ENCODE results near the gene GMPPA. TPM values are rescaled to one million over a fixed set of nuclear protein-coding genes. Genes with fewer than 3 reads are reported as not detected.

GMPPA gene
- total RNA-seq, 1 donor from 2014 or later, result 22.6 TPM

DNA sequence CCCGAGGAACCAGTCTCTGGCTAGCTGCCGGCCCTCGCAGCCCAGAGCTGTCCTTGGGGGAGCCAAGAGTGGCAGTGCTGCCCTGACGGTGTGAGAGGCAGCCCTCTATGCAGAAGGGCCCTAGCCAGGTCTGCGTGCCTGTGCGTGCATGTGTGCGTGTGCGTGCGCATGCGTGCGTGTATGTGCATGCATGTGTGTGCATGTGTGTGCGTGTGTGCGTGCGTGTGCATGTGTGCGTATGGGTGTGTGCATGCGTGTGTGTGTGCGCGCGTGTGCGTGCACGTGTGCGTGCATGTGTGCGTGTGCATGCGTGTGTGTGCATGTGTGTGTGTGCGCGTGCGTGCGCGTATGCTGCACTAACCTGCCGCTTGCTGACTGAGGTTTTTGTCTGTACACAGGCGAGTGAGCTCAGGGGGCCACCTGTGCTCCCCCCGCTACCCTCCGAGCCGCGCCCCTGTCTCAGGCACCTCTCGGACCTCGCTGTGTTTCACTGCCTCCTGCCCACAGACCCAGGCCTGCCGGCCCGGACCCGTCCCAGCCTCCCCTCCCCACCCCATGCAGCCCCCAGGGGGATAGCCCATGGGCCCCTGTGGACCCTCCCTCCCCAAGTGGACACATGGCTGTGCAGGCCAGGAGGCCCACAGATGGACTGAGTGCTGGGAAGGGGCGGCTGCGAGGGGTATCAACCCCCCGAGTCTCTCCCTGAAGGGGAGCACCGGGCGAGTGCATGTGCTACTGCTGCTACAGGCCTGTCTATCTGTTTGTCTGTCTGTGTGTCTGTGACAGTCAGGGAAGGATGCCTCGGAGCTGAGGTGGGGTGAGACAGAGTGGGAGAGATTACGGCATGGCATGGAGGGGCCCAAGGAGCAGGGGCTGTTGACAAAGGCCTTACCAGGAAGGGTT lies 32.8 kb upstream of the GMPPA start:
- intact Hi-C loops (cut with DNase I), result no loop called here
- DNase-seq (ENCODE audit: low spot score), result no peak

DNA sequence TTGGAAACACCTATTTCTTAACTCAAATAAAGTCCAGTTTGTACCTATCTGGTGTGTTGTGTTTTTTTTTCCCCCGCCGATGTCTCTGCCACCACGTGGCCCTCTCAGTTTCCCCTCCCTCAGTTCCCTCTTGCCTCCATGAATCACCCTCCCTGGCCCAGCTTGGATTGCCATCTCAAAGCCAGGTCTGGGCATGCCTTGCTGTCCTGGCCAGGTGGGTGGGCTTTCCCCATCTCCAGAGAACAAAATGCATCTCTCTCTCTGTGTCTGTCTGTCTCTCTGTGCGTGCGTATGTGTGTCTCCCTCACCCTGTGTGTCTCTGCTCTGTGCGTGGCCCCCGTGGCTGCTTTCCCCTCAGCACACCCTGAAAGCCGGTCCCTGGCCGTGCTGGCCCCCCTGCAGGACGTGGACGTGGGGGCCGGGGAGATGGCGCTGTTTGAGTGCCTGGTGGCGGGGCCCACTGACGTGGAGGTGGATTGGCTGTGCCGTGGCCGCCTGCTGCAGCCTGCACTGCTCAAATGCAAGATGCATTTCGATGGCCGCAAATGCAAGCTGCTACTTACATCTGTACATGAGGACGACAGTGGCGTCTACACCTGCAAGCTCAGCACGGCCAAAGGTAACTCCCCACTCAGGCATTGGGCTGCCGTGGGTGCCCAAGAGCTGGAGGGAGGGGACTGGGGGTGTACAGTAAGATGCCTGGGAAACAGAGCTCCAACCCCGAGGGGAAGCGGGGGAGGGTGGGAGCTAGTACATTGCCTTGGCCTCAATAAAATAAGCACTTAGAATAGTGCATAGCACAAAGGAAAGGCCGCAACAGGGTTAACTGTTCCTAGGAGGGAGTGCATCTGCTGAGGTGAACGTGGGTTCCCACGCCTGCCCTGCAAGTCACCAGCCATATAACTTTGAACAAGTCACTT lies 31.6 kb upstream of the GMPPA start:
- intact Hi-C loops (cut with DNase I), result no loop called here
- no peak for DNase-seq (ENCODE audit: low spot score)

DNA sequence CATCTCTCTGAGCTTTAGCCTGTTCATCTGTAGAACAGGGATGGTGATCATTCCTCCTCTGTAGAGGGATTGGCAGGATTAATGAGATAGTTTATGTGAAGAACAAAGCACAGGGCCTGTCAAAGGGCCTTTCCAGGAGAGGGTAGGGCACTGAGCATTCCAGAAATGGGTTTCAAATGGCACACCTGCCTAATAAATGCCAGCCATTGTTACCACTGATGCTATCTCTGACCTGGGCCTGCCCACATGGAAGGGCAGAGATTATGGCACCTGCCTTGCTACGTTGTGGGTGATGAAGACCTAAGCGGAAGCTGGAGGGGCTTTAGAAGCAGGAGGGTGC lies 31.0 kb upstream of the GMPPA start:
- no peak for DNase-seq (ENCODE audit: low spot score)
- intact Hi-C loops (cut with DNase I), result no loop called here

DNA sequence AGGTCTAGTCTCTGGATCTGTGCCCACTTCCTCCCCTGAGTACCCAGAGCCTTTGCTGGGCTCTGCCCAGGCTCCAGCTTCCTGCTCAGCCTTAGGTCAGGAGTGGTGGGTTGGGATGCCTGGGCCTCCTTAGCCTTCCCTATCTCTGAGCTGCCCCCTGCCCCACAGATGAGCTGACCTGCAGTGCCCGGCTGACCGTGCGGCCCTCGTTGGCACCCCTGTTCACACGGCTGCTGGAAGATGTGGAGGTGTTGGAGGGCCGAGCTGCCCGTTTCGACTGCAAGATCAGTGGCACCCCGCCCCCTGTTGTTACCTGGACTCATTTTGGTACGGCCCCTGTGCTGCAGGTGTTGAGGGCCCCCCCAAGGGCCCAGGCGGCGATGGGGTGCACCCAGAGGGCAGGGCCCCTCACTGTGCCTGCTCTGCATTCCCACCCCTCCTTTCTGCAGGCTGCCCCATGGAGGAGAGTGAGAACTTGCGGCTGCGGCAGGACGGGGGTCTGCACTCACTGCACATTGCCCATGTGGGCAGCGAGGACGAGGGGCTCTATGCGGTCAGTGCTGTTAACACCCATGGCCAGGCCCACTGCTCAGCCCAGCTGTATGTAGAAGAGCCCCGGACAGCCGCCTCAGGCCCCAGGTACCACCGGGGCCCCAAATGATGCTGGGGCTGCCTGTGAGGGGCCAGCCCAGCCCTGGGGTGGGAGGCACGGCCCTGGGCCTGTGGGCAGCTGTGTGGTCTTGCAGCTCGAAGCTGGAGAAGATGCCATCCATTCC lies 30.1 kb upstream of the GMPPA start:
- intact Hi-C loops (cut with DNase I), result no loop called here
- no peak for DNase-seq (ENCODE audit: low spot score)

DNA sequence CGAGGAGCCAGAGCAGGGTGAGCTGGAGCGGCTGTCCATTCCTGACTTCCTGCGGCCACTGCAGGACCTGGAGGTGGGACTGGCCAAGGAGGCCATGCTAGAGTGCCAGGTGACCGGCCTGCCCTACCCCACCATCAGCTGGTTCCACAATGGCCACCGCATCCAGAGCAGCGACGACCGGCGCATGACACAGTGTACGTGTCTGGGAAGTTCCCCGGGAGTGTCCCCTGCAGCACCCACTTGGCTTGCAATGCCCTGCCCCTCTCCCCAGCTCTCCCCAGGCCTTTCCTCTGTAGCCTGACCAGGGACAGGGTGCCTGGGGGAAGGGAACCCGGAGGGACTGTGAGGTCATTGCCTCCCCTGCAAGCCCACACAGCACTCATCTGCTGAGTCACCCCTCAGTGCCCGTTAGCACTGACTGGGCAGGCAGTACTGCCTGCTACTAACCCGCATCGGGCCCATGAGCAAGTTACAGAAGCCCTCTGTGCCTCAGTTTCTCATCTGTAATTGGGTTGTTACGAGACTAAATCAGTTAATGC lies 29.4 kb upstream of the GMPPA start:
- no peak for DNase-seq (ENCODE audit: low spot score)

DNA sequence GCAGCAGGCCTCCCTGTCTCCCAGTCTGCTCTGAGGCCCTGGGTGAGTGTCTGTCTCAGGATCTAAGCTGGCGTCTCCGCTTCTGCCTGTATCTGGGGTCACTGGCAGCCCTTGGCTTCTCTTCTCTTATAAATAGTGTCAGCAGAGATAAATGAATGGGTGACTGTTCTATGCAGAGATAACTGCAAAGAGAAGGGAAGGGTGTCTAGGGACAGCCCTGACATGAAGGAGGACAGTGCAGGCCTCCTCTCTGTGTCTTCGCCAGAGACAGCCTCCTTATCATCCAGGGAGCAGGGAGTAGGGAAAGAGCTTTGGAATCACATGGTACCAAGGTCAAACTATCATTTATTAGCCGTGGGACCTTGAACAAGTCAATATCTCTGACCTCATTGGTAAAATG lies 28.3 kb upstream of the GMPPA start:
- intact Hi-C loops (cut with DNase I), result no loop called here
- DNase-seq (ENCODE audit: low spot score), result no peak

More for the DNA sequence above, 29.4 kb upstream of the GMPPA start:
- intact Hi-C loops (cut with DNase I), result no loop called here

DNA sequence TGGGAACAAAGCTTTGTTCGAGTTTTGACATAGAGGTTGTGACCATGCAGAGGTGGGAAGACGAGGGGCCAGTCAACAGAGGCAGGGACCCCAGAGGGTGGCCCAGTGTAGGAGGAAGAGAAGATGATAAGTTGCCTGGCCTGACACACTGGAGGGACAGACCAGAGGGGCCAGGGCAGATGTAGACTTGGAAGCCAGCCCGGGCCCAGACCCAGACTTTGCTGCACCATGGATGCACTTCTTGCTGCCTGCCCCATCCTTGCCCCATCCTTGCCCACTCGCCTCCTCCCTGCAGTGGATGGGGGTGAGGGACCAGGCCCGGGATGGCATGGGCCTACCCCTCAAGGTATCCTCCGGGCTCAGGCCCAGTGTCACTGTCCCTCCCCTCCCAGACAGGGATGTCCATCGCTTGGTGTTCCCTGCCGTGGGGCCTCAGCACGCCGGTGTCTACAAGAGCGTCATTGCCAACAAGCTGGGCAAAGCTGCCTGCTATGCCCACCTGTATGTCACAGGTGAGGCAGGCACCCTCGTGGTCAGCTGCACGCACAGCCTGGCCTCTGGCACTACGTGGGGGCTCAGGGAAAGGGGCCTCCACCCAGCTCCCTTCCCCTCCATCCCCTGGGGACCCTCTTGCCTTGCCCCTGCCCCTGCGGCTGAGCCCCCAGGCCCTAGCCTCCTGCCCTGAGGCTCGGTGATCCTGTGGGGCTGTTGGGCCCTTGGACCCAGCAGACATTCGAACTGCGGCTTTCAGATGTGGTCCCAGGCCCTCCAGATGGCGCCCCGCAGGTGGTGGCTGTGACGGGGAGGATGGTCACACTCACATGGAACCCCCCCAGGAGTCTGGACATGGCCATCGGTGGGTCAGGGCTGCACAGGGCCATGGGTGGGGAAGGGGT lies 27.0 kb upstream of the GMPPA start:
- intact Hi-C loops (cut with DNase I), result no loop called here

DNA sequence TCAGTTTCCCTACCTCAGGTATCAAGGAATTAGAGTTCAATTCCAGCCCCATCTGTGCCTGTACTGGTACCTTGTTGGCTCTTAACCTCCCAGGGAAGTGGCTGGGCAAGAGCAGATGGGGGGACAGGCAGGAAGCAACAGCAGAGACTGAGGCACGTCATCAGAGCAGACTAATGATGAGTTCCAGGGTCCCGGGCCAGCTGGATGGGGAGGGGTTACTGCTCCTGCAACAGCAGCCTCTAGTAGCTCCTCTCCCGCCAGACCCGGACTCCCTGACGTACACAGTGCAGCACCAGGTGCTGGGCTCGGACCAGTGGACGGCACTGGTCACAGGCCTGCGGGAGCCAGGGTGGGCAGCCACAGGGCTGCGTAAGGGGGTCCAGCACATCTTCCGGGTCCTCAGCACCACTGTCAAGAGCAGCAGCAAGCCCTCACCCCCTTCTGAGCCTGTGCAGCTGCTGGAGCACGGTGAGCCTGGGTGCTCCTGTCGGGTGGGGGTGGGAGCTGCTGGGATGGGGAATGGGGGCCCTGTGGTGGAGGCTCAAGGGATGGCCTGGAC lies 26.0 kb upstream of the GMPPA start:
- DNase-seq (ENCODE audit: low spot score), result no peak
- intact Hi-C loops (cut with DNase I), result no loop called here

More for the DNA sequence above, 27.0 kb upstream of the GMPPA start:
- no peak for DNase-seq (ENCODE audit: low spot score)

DNA sequence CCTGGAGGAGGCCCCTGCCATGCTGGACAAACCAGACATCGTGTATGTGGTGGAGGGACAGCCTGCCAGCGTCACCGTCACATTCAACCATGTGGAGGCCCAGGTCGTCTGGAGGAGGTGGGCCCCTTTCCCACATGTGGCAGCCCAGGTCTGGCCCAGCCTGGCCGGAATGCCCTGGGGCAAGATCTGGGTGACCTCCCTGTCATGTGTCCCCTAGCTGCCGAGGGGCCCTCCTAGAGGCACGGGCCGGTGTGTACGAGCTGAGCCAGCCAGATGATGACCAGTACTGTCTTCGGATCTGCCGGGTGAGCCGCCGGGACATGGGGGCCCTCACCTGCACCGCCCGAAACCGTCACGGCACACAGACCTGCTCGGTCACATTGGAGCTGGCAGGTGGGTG lies 25.2 kb upstream of the GMPPA start:
- intact Hi-C loops (cut with DNase I), result no loop called here
- no peak for DNase-seq (ENCODE audit: low spot score)

DNA sequence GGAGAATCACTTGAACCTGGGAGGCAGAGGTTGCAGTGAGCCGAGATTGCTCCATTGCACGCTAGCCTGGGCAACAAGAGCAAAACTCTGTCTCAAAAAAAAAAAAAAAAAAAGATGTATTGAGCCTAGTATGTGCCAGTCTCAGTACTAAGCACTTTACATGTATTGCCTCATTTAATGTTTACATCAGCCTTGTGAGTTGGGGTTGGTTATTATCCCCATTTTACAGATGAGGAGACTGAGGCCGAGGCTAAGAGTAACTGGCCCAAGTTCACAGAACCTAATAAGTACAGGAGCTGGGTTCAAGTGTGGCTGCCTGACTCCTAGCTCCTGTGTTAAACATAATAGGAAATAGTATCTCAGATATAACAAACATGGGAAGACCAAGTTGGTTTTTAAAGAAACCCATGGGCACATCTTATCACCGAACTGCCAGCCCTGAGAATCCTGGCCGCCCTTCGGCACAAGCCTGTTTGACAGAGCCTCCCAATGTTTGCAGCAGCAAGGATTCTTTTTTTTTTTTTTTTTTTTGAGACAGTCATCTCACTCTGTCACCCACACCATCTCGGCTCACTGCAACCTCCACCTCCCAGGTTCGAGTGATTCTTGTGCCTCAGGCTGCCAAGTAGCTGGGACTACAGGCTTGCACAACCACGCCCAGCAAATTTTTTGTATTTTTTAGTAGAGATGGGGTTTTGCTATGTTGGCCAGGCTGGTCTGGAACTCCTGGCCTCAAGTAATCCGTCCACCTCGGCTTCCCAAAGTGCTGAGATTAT lies 24.2 kb upstream of the GMPPA start:
- intact Hi-C loops (cut with DNase I), result loop anchor here (5.0 kb wide), 1 partner anchor 53 kb away; no protein-coding TSS in a partner anchor
- no peak for DNase-seq (ENCODE audit: low spot score)

DNA sequence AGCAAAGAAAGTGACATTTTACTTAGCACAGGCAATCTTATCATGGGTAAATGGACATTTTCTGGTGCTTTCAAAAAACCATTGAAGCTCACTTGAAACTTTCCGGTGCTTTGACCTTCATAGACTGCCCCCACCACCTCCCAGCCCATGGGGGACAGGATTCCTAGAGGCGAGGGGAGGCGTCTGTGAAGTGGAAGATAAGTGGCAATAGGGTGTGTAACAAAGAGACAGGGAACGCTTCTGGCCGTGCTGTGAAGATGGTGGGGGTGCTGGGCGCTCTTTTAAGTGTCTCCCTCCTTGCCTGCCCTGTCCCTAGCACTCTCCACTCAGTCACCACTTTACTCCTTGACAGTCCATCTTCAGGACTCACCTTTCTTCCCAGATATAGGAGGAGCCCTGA lies 23.4 kb upstream of the GMPPA start:
- DNase-seq (ENCODE audit: low spot score), result no peak
- intact Hi-C loops (cut with DNase I), result loop anchor here (5.0 kb wide), 1 partner anchor 52 kb away; no protein-coding TSS in a partner anchor

DNA sequence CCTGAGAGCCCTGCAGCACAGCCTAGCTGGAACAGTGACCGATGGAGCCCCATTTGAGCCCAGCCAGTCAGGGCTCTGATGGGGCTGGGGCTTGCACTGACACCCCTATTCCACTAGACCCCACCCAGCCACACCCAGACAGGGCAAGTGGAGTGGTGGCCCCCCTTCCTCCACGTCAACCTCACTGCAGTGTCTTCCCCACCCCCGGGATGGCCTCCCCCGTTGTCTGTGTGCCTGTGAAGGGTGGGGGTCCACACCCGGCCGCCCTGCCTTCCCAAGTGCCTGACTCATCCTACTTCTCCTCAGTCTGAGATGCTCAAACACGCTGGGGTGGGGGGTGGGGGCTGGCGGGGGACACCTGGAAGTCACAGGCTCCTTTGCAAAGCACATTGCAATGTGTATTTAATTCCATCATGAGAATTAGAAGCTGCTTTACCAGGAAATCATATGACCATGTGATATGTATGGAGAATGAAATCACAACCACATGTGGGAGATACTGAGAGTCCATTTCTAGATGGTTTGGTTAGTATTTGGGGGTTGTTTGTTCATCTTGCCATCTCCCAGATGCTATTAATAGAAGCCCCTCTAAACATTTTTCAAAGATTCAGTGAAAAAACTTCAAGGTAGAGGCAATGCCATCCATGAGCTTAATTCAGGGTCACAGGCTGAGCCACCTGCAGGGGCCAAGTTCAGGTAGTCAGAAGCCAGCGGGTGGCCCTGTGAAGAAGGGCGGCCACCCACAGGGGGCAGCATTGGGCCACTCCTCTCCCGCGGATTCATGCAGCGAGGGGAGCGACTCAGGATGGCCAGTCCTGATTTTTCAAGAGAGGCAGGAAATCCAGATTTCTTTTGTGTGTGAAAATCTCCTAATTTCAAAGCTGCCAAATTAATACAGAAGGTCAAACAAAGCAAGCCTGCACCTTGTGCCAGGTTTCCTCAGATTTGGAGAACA lies 22.7 kb upstream of the GMPPA start:
- intact Hi-C loops (cut with DNase I), result loop anchor here (5.0 kb wide), 1 partner anchor 51 kb away; no protein-coding TSS in a partner anchor
- DNase-seq (ENCODE audit: low spot score), result no peak

DNA sequence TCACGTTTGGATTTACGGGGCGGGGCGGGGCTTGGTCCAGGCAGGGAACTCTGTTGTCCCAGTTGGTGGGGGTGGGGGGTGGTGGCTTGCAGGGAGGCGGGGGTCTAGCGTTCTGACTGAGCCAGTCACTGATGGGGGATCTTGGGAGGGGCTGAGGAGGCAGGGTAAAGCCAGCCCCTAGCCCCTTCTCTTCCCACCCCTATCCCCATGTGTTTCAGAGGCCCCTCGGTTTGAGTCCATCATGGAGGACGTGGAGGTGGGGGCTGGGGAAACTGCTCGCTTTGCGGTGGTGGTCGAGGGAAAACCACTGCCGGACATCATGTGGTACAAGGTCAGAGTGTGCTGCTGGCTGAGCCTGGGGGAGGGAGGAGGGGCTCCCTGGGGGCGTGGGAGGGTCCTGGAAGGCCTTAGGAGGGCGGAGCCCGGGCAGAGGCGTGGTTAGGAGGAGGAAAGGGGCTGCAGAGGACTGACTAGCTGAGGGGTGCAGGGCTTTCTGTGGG lies 22.0 kb upstream of the GMPPA start:
- intact Hi-C loops (cut with DNase I), result loop anchor here (5.0 kb wide), 1 partner anchor 51 kb away; no protein-coding TSS in a partner anchor
- DNase-seq (ENCODE audit: low spot score), result no peak

DNA sequence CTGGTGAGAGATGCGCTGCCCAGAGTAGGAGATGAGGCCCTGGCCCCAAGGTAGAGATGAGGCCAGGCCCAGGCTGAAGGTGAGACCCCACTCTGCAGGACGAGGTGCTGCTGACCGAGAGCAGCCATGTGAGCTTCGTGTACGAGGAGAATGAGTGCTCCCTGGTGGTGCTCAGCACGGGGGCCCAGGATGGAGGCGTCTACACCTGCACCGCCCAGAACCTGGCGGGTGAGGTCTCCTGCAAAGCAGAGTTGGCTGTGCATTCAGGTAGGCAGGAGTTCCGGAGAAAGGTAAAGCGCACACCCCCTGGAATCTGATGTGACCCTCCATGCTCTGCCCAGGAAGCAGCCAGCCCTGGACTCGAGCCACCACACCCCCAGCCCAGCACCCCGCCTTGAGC lies 21.5 kb upstream of the GMPPA start:
- intact Hi-C loops (cut with DNase I), result loop anchor here (5.0 kb wide), 1 partner anchor 50 kb away; no protein-coding TSS in a partner anchor
- no peak for DNase-seq (ENCODE audit: low spot score)

DNA sequence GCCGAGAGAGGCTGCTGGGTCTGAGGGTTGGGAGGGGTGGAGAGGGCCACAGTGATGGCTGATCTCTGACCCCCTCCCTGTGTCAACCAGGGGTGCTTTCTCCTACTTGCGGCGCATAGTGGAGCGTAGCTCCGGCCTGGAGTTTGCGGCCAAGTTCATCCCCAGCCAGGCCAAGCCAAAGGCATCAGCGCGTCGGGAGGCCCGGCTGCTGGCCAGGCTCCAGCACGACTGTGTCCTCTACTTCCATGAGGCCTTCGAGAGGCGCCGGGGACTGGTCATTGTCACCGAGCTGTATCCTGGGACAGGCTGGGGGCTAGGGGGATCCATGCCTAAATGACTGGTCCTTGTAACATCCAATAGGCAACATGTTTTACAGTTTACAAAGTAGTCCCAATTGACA lies 20.9 kb upstream of the GMPPA start:
- intact Hi-C loops (cut with DNase I), result loop anchor here (5.0 kb wide), 1 partner anchor 49 kb away; no protein-coding TSS in a partner anchor
- DNase-seq (ENCODE audit: low spot score), result no peak

DNA sequence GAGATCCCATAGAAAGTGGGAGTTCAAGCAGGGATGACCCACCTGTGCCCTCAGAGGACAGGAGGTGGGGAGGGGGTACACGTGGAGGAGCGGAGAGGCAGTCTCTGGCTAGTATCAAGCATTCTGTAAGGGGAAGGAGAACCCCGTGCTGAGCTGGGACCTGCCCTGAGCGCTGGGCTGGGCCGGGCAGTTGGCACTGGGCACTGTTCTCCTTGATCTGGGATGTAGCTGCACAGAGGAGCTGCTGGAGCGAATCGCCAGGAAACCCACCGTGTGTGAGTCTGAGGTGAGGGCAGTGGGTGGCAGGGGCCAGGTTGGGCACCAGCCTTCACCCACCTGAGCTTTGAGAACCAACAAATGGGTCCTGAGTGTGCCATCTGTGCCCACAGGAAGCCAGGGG lies 19.8 kb upstream of the GMPPA start:
- DNase-seq (ENCODE audit: low spot score), result no peak
- intact Hi-C loops (cut with DNase I), result loop anchor here (5.0 kb wide), 1 partner anchor 48 kb away; no protein-coding TSS in a partner anchor

All from cardiac septum (tissue), 1 donor.